MCF 10A (cell line): ENCODE results near the gene ASRGL1. TPM values are rescaled to one million over a fixed set of nuclear protein-coding genes. Genes with fewer than 3 reads are reported as not detected.
"Not testable (repeated sequence)": the region's sequence is repeated elsewhere in the genome, so short reads cannot be mapped to it uniquely, and the experiment has no call there.

Experiments used
- BruUV-seq: library from RNA; stranded (reverse); fragments of 400-500 nt; replicated peaks from 2 replicates; lab custom pipeline; 2021; lab: Mats Ljungman, UMichigan
- CTCF ChIA-PET: fragments of 300-600 bp; sonication (Branson Sonifier 250); formaldehyde crosslinking; extraction: SDS; loops from one replicate; lab custom pipeline; 2021; ENCODE audit warnings: antibody characterized with exemption, inconsistent platforms; lab: Yijun Ruan, JAX
- POLR2A ChIA-PET: fragments of 300-600, 350-650 bp; sonication (Branson Sonifier 250); formaldehyde crosslinking; extraction: SDS; loops from one replicate; lab custom pipeline; 2020; ENCODE audit warnings: antibody characterized with exemption, inconsistent platforms; lab: Yijun Ruan, JAX
- DNase-seq: peaks from one replicate; pipeline ENCODE4 v3.0.0-alpha.2; 2018; ENCODE audit not compliant: unreplicated experiment
- H3K27ac Mint-ChIP-seq: one replicate; pipeline ENCODE4 v1.8.0; 2022; ENCODE audit warnings: mild to moderate bottlenecking, low read depth, mixed read lengths; ENCODE audit not compliant: unreplicated experiment
- H3K27me3 Mint-ChIP-seq: one replicate; pipeline ENCODE4 v1.8.0; 2022; ENCODE audit warnings: mixed read lengths; ENCODE audit not compliant: insufficient read depth, unreplicated experiment
- H3K36me3 Mint-ChIP-seq: one replicate; pipeline ENCODE4 v1.8.0; 2022; ENCODE audit warnings: mild to moderate bottlenecking, moderate library complexity, mixed read lengths; ENCODE audit not compliant: insufficient read depth, unreplicated experiment
- H3K4me1 Mint-ChIP-seq: one replicate; pipeline ENCODE4 v1.8.0; 2022; ENCODE audit warnings: mixed read lengths; ENCODE audit not compliant: insufficient read depth, unreplicated experiment
- H3K4me3 Mint-ChIP-seq: one replicate; pipeline ENCODE4 v1.8.0; 2022; ENCODE audit warnings: mild to moderate bottlenecking, moderate library complexity, mixed read lengths; ENCODE audit not compliant: unreplicated experiment
- H3K9me3 Mint-ChIP-seq: one replicate; pipeline ENCODE4 v1.8.0; 2022; ENCODE audit warnings: mixed read lengths; ENCODE audit not compliant: unreplicated experiment
- intact Hi-C: fragments of 100-400 bp; cut with micrococcal nuclease; formaldehyde crosslinking; loops from 2 replicates; pipeline ENCODE4 v1.14.1; 2022
- total RNA-seq: library from RNA; stranded (reverse); gene quantifications from 2 replicates; pipeline ENCODE4 v1.2.3, GENCODE V29; 2022
- TF ChIP-seq, protein P1 (sequence below): fragments of 200-600 bp; IDR thresholded peaks from one replicate; pipeline ENCODE4 v1.8.0; 2022; ENCODE audit warnings: antibody characterized with exemption, mild to moderate bottlenecking; ENCODE audit not compliant: unreplicated experiment

The ASRGL1 gene
- total RNA-seq, 1 experiment from 2014 or later = 0.65 TPM

DNA sequence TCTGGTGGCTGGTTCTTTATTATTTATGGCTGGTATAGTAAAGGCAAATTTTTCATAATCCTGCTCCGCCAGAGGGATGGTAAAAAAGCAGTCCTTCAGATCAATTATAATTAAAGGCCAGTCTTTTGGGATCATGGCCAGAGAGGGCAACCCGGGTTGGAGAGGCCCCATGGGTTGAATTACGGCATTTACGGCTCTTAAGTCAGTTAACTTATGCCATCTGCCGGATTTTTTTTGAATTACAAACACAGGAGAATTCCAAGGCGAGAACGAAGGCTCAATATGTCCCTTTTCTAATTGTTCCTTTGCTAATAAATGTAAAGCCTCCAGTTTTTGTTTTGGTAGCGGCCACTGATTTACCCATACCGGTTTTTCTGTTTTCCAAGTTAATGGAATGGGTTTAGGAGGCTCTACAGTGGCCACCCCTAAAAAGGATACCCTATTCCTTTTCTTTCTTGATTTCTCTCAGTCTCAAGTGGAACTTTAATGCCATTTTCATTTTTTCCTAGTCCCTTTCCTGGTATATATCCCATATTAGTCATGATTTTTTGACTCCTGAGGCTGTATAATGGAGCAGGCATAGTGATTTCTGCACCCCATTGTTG lies 41.3 kb downstream of the ASRGL1 start:
- peaks cover 15% of the 10 kb centered on the region for H3K27me3 Mint-ChIP-seq
- H3K9me3 Mint-ChIP-seq, H3K4me3 Mint-ChIP-seq, H3K4me1 Mint-ChIP-seq, BruUV-seq, POLR2A ChIA-PET, H3K36me3 Mint-ChIP-seq, H3K27ac Mint-ChIP-seq: not testable (repeated sequence)
- TF ChIP-seq, protein P1, sequence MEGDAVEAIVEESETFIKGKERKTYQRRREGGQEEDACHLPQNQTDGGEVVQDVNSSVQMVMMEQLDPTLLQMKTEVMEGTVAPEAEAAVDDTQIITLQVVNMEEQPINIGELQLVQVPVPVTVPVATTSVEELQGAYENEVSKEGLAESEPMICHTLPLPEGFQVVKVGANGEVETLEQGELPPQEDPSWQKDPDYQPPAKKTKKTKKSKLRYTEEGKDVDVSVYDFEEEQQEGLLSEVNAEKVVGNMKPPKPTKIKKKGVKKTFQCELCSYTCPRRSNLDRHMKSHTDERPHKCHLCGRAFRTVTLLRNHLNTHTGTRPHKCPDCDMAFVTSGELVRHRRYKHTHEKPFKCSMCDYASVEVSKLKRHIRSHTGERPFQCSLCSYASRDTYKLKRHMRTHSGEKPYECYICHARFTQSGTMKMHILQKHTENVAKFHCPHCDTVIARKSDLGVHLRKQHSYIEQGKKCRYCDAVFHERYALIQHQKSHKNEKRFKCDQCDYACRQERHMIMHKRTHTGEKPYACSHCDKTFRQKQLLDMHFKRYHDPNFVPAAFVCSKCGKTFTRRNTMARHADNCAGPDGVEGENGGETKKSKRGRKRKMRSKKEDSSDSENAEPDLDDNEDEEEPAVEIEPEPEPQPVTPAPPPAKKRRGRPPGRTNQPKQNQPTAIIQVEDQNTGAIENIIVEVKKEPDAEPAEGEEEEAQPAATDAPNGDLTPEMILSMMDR = peak; percentile 52
- DNase-seq = peak; percentile 64
- intact Hi-C loops = loop anchor here (1.0 kb wide), 3 partner anchors 38 to 207 kb away; no protein-coding TSS in a partner anchor
- CTCF ChIA-PET = interaction anchor here (0.7 to 4.1 kb wide), 19 partner anchors 11 to 1987 kb away, joined by 3 to 16 read pairs (median 4); no protein-coding TSS in a partner anchor

DNA sequence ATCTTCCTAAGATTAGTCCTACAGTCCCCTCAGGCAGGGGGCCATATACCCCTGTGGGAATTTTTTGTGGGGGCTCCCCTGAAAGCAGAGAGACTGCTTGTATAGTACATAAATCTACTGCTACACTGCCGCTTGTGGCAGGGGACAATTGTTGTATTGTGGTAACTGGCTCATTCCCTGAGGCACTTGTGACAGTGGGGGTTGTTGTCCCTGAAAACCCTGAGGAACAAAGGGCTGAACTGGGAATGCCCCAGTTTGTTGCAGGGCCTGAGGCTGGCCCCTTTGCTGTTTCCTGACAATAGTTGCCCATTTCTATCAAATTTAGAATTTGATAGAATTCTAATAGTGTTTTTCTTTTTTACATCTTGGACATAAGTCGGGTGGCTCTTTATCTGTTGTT lies 42.3 kb downstream of the ASRGL1 start:
- H3K4me1 Mint-ChIP-seq, H3K9me3 Mint-ChIP-seq, H3K36me3 Mint-ChIP-seq, H3K4me3 Mint-ChIP-seq, H3K27ac Mint-ChIP-seq, BruUV-seq, intact Hi-C loops, H3K27me3 Mint-ChIP-seq, DNase-seq: not testable (repeated sequence)
- POLR2A ChIA-PET = interaction anchor here (0.6 kb wide), 1 partner anchor 222 kb away, joined by 3 read pairs; the partner anchor contains the start of gene MTA2
- CTCF ChIA-PET = interaction anchor here (0.7 to 1.6 kb wide), 13 partner anchors 10 to 290 kb away, joined by 3 to 13 read pairs (median 3); no protein-coding TSS in a partner anchor

DNA sequence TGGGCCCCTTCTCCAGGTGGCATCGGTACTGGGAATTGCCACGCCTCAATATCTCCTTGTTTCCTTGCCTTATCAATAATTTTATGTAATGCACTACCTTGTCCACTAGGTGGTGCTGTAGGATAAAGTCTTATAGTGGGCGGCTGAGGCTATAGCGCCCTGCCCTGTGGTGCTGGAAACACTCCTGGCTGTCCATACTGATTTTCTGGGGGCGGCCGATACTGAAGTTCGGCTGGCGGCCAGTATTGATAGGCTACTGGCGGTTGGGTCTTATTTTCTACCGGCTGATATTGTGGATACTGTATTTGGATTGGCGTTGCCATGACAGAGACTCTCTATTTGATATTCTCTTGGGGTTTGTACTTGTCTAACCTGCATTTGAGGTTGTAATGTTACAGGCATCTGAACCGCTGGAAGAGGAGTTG lies 43.6 kb downstream of the ASRGL1 start:
- H3K4me1 Mint-ChIP-seq, H3K27ac Mint-ChIP-seq, H3K9me3 Mint-ChIP-seq, POLR2A ChIA-PET, H3K4me3 Mint-ChIP-seq, H3K36me3 Mint-ChIP-seq, H3K27me3 Mint-ChIP-seq, BruUV-seq: not testable (repeated sequence)
- intact Hi-C loops = loop anchor here (1.0 to 10.0 kb wide), 2 partner anchors 12 to 454 kb away; partner anchors contain the start of genes STX5, TEX54 and WDR74
- TF ChIP-seq, protein P1 = peak; percentile 78
- DNase-seq = peak; percentile 74
- CTCF ChIA-PET = interaction anchor here (0.7 to 1.6 kb wide), 11 partner anchors 9 to 408 kb away, joined by 3 to 25 read pairs (median 6); no protein-coding TSS in a partner anchor

DNA sequence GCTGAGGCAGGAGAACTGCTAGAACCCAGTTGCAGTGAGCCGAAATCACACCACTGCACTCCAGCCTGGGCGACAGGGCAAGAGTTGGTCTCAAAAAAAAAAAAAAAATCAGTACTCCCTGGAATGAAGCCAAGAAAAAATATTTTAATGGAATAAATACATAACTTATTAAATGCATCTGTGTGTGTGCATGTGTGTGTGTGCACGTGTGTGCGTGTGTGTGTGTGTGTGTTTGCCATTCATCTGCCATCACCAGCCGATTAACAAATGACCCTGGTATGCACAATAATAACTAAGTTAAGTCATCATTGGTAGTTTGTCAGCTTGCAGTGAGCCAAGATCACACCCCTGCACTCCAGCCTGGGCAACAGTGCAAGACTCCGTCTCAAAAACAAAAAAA lies 46.6 kb downstream of the ASRGL1 start:
- TF ChIP-seq, protein P1 = no peak
- H3K27me3 Mint-ChIP-seq = peaks cover 2% of the 10 kb centered on the region
- no TSS peak for BruUV-seq
- no peaks in the 10 kb centered on the region for H3K9me3 Mint-ChIP-seq
- no peak overlapping the region for H3K4me3 Mint-ChIP-seq
- ChIA-PET CTCF (interaction anchor here (0.6 to 1.2 kb wide), 5 partner anchors 10 to 177 kb away, joined by 3 to 5 read pairs (median 3); no protein-coding TSS in a partner anchor), POLR2A (no interaction called here)
- H3K4me1 Mint-ChIP-seq = peaks cover 10% of the 10 kb centered on the region
- no peak overlapping the region for H3K27ac Mint-ChIP-seq
- no peaks in the 10 kb centered on the region for H3K36me3 Mint-ChIP-seq
- intact Hi-C loops = loop anchor here (10.0 kb wide), 1 partner anchor 451 kb away; the partner anchor contains the start of genes STX5, TEX54 and WDR74
- no peak for DNase-seq

DNA sequence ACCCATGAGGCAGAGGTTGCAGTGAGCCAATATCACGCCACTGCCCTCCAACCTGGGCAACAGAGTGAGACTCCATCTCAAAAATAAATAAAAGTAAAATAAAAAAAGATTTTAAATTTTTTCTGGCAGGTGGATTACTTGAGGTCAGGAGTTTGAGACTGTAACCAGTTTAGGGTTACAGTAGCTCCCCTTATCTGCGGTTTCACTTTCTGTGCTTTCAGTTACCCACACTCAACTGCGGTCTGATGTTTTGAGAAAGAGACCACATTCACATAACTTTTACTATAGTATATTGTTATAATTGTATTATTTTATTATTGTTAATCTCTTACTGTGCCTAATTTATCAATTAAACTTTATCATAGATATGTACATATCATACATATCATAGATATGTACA lies 48.8 kb downstream of the ASRGL1 start:
- CTCF ChIA-PET = interaction anchor here (0.8 to 1.3 kb wide), 2 partner anchors 38 to 295 kb away, joined by 3 to 4 read pairs; no protein-coding TSS in a partner anchor
- not testable (repeated sequence) for DNase-seq, H3K9me3 Mint-ChIP-seq, H3K27ac Mint-ChIP-seq, H3K4me1 Mint-ChIP-seq, BruUV-seq, H3K36me3 Mint-ChIP-seq, H3K4me3 Mint-ChIP-seq
- POLR2A ChIA-PET = interaction anchor here (0.8 kb wide), 1 partner anchor 48 kb away, joined by 3 read pairs; no protein-coding TSS in a partner anchor
- intact Hi-C loops = loop anchor here (10.0 kb wide), 1 partner anchor 449 kb away; the partner anchor contains the start of genes STX5, TEX54 and WDR74
- peaks cover 13% of the 10 kb centered on the region for H3K27me3 Mint-ChIP-seq
